Neural cell (in vitro differentiated cells): ENCODE measurements around the gene DNAH3. TPM values are rescaled to one million over a fixed set of nuclear protein-coding genes. Genes with fewer than 3 reads are reported as not detected.

Experiments
- H2AFZ ChIP-seq: fragments of 200-600, 300-800 bp; sonication (generic), shearing (Covaris generic); 2 replicates; pipeline ENCODE4 v1.6.0; 2014; ENCODE audit warnings: low read depth, mild to moderate bottlenecking, antibody characterized with exemption, low read length, moderate library complexity
- H3F3A ChIP-seq: fragments of 200-600 bp; shearing (Covaris generic); 2 replicates; pipeline ENCODE4 v1.6.1; 2016; ENCODE audit warnings: mild to moderate bottlenecking, moderate library complexity, mixed read lengths, antibody characterized with exemption, low read length; ENCODE audit not compliant: insufficient read depth, poor library complexity, severe bottlenecking
- H3K27ac ChIP-seq: fragments of 200-600, 300-800 bp; sonication (generic), shearing (Covaris generic); 2 replicates; pipeline ENCODE4 v1.5.1; 2014; ENCODE audit warnings: mild to moderate bottlenecking, low read length, moderate library complexity
- H3K27me3 ChIP-seq: fragments of 300-800, 200-600 bp; sonication (generic), shearing (Covaris generic); 2 replicates; pipeline ENCODE4 v1.6.0; 2014; ENCODE audit warnings: mild to moderate bottlenecking, low read depth, low read length, moderate library complexity; ENCODE audit not compliant: insufficient read depth
- H3K36me3 ChIP-seq: fragments of 300-800, 200-600 bp; sonication (generic), shearing (Covaris generic); 2 replicates; pipeline ENCODE4 v1.5.1; 2014; ENCODE audit warnings: mild to moderate bottlenecking, antibody characterized with exemption, low read length, moderate library complexity; ENCODE audit not compliant: insufficient read depth
- H3K4me2 ChIP-seq: fragments of 300-800, 200-600 bp; sonication (generic), shearing (Covaris generic); 2 replicates; pipeline ENCODE4 v1.6.0; 2014; ENCODE audit warnings: mild to moderate bottlenecking, low read length
- H3K4me3 ChIP-seq: fragments of 300-800, 200-600 bp; sonication (generic), shearing (Covaris generic); 2 replicates; pipeline ENCODE4 v1.5.1; 2014; ENCODE audit warnings: mild to moderate bottlenecking, low read length, moderate library complexity
- H3K79me2 ChIP-seq: fragments of 200-600 bp; shearing (Covaris generic); replicated peaks from 2 replicates; pipeline ENCODE4 v1.6.0; 2014; ENCODE audit warnings: mild to moderate bottlenecking, low read length, moderate library complexity; ENCODE audit not compliant: insufficient read depth
- H3K9ac ChIP-seq: fragments of 300-800, 200-600 bp; sonication (generic), shearing (Covaris generic); 2 replicates; pipeline ENCODE4 v1.6.1; 2016; ENCODE audit warnings: mild to moderate bottlenecking, low read length, mixed read lengths
- H3K9me2 ChIP-seq: fragments of 200-600 bp; shearing (Covaris generic); 2 replicates; pipeline ENCODE4 v1.6.1; 2016; ENCODE audit warnings: mild to moderate bottlenecking, low read length, mixed read lengths; ENCODE audit not compliant: insufficient read depth
- H3K9me3 ChIP-seq: fragments of 200-600, 300-800 bp; sonication (generic), shearing (Covaris generic); 2 replicates; pipeline ENCODE4 v1.6.1; 2016; ENCODE audit warnings: mild to moderate bottlenecking, mixed run types, low read length, moderate library complexity, mixed read lengths
- H4K20me1 ChIP-seq: fragments of 200-600 bp; shearing (Covaris generic); 2 replicates; pipeline ENCODE4 v1.6.1; 2016; ENCODE audit warnings: mild to moderate bottlenecking, mixed run types; ENCODE audit not compliant: insufficient read depth
- EP300 ChIP-seq: fragments of 450-650 bp; conservative IDR thresholded peaks from 2 replicates; pipeline ENCODE4 v1.6.1; 2014; ENCODE audit warnings: antibody characterized with exemption, mild to moderate bottlenecking, moderate library complexity; ENCODE audit not compliant: poor library complexity, severe bottlenecking
- EZH2 ChIP-seq: fragments of 200-600, 300-800 bp; shearing (Covaris generic), sonication (generic); IDR thresholded peaks from 2 replicates; pipeline ENCODE4 v1.6.1; 2014; ENCODE audit warnings: antibody characterized with exemption, low read length, borderline replicate concordance, mild to moderate bottlenecking; ENCODE audit not compliant: insufficient read depth, poor library complexity, severe bottlenecking
- MXI1 ChIP-seq: fragments of 450-650 bp; conservative IDR thresholded peaks from 2 replicates; pipeline ENCODE4 v1.6.1; 2014; ENCODE audit warnings: antibody characterized with exemption, mild to moderate bottlenecking; ENCODE audit not compliant: poor library complexity, severe bottlenecking
- POLR2AphosphoS5 ChIP-seq: IDR thresholded peaks from 2 replicates; pipeline ENCODE4 v1.6.1; 2012
- RAD21 ChIP-seq: fragments of 450-650 bp; conservative IDR thresholded peaks from 2 replicates; pipeline ENCODE4 v1.6.1; 2014; ENCODE audit warnings: antibody characterized with exemption, mild to moderate bottlenecking, moderate library complexity
- SMC3 ChIP-seq: fragments of 450-650 bp; conservative IDR thresholded peaks from 2 replicates; pipeline ENCODE4 v1.6.1; 2014; ENCODE audit warnings: antibody characterized with exemption, mild to moderate bottlenecking, moderate library complexity; ENCODE audit not compliant: poor library complexity
- TAF1 ChIP-seq: IDR thresholded peaks from 2 replicates; pipeline ENCODE4 v1.6.1; 2012; ENCODE audit warnings: low read depth
- polyA plus RNA-seq: library from polyadenylated mRNA; depleted of rRNA; stranded (reverse); fragments of >200 nt; gene quantifications from 2 replicates; pipeline ENCODE4 v1.2.3, GENCODE V29; 2014
- TF ChIP-seq, protein P1 (sequence below): fragments of 450-650 bp; IDR thresholded peaks from 2 replicates; pipeline ENCODE4 v1.5.1; 2014; ENCODE audit warnings: antibody characterized with exemption, mild to moderate bottlenecking, moderate library complexity; ENCODE audit not compliant: poor library complexity, severe bottlenecking
- TF ChIP-seq, protein P2 (sequence below): IDR thresholded peaks from 2 replicates; pipeline ENCODE4 v1.6.1; 2012; ENCODE audit warnings: borderline replicate concordance

DNAH3 gene
- polyA plus RNA-seq, 1 donor from 2014 or later = 0.06 TPM

DNA sequence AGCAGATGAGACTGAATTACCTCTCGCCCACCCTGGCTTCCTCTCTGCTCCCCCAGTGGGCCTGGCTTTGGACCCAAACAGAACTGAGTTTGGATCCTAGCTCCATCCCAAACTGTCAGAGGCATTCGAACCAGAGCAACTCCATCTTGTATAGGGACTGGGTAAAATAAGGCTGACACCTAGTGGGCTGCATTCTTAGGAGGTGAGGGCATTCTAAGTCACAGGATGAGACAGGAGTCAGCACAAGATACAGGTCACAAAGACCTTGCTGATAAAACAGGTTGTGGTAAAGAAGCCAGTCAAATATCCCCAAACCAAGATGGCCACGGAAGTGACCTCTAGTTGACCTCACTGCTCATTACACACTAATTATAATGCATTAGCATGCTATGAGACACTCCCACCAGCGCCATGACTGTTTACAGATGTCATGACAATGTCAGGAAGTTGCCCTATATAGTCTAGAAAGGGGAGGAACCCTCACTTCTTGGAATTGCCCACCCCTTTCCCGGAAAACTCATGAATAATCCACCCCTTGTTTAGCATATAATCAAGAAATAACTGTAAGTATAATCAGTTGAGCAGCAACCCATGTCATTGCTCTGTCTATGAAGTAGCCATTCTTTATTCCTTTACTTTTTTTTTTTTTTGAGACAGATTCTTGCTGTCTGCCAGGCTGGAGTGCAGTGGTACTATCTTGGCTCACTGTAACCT lies 205.6 kb downstream of the DNAH3 start:
- H3K79me2 ChIP-seq = no peaks in the 10 kb centered on the region
- H4K20me1 ChIP-seq = no peaks in the 10 kb centered on the region
- no peaks in the 10 kb centered on the region for H3K9me3 ChIP-seq
- no peaks in the 10 kb centered on the region for H3K36me3 ChIP-seq
- no peaks in the 10 kb centered on the region for H3K27me3 ChIP-seq
- H3K4me3 ChIP-seq = no peak overlapping the region
- no peak overlapping the region for H3K4me2 ChIP-seq
- no peaks in the 10 kb centered on the region for H3F3A ChIP-seq
- no peaks in the 10 kb centered on the region for H3K9me2 ChIP-seq
- H3K9ac ChIP-seq = no peak overlapping the region
- no peak overlapping the region for H3K27ac ChIP-seq
- H2AFZ ChIP-seq = no peak overlapping the region
- TF ChIP-seq, protein P1, sequence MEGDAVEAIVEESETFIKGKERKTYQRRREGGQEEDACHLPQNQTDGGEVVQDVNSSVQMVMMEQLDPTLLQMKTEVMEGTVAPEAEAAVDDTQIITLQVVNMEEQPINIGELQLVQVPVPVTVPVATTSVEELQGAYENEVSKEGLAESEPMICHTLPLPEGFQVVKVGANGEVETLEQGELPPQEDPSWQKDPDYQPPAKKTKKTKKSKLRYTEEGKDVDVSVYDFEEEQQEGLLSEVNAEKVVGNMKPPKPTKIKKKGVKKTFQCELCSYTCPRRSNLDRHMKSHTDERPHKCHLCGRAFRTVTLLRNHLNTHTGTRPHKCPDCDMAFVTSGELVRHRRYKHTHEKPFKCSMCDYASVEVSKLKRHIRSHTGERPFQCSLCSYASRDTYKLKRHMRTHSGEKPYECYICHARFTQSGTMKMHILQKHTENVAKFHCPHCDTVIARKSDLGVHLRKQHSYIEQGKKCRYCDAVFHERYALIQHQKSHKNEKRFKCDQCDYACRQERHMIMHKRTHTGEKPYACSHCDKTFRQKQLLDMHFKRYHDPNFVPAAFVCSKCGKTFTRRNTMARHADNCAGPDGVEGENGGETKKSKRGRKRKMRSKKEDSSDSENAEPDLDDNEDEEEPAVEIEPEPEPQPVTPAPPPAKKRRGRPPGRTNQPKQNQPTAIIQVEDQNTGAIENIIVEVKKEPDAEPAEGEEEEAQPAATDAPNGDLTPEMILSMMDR = no peak
- no peak for TF ChIP-seq TAF1
- TF ChIP-seq EZH2 = no peak
- TF ChIP-seq EP300 = no peak
- no peak for TF ChIP-seq MXI1
- TF ChIP-seq SMC3 = no peak
- no peak for TF ChIP-seq RAD21
- TF ChIP-seq, protein P2, sequence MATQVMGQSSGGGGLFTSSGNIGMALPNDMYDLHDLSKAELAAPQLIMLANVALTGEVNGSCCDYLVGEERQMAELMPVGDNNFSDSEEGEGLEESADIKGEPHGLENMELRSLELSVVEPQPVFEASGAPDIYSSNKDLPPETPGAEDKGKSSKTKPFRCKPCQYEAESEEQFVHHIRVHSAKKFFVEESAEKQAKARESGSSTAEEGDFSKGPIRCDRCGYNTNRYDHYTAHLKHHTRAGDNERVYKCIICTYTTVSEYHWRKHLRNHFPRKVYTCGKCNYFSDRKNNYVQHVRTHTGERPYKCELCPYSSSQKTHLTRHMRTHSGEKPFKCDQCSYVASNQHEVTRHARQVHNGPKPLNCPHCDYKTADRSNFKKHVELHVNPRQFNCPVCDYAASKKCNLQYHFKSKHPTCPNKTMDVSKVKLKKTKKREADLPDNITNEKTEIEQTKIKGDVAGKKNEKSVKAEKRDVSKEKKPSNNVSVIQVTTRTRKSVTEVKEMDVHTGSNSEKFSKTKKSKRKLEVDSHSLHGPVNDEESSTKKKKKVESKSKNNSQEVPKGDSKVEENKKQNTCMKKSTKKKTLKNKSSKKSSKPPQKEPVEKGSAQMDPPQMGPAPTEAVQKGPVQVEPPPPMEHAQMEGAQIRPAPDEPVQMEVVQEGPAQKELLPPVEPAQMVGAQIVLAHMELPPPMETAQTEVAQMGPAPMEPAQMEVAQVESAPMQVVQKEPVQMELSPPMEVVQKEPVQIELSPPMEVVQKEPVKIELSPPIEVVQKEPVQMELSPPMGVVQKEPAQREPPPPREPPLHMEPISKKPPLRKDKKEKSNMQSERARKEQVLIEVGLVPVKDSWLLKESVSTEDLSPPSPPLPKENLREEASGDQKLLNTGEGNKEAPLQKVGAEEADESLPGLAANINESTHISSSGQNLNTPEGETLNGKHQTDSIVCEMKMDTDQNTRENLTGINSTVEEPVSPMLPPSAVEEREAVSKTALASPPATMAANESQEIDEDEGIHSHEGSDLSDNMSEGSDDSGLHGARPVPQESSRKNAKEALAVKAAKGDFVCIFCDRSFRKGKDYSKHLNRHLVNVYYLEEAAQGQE = no peak
- TF ChIP-seq POLR2AphosphoS5 = no peak

DNA sequence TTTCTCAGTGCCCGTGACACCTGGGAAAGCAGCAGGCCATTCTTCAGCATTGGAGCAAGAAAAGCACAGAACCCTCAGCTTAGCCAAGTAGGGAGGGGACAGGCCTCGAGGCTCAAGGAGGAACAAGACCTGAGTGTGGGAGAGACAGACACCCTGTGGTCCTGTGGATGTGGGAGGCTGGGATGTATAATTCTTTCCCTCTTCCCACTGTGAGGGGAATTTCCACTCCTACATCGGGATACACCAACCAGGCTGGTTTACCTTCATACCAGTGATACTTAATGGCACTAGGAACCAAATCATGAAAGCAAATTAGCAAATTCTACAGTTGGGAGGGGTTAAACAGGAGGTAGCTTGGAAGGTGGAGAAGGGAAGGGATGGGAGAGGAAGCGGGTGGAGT lies 208.4 kb downstream of the DNAH3 start:
- Histone ChIP-seq H3K79me2 (no peaks in the 10 kb centered on the region), H3K27me3 (no peaks in the 10 kb centered on the region), H3K4me2 (no peak overlapping the region), H2AFZ (no peak overlapping the region), H3K9me3 (no peaks in the 10 kb centered on the region), H3F3A (no peaks in the 10 kb centered on the region), H3K9me2 (no peaks in the 10 kb centered on the region), H4K20me1 (no peaks in the 10 kb centered on the region), H3K9ac (no peak overlapping the region), H3K27ac (no peak overlapping the region), H3K36me3 (no peaks in the 10 kb centered on the region), H3K4me3 (no peak overlapping the region)
- no peak for TF ChIP-seq SMC3
- no peak for TF ChIP-seq POLR2AphosphoS5
- no peak for TF ChIP-seq EZH2
- TF ChIP-seq, protein P2 = no peak
- TF ChIP-seq, protein P1 = no peak
- no peak for TF ChIP-seq TAF1
- no peak for TF ChIP-seq EP300
- no peak for TF ChIP-seq MXI1
- no peak for TF ChIP-seq RAD21
